IMR-90 (cell line): ENCODE results near the gene ODAD3. TPM values are rescaled to one million over a fixed set of nuclear protein-coding genes. Genes with fewer than 3 reads are reported as not detected.

Source experiments
- ATAC-seq: fragments of 200-7000 bp; cut with Tn5 transposase; 2 replicates; pipeline ENCODE4 v1.9.1; 2020; ENCODE audit warnings: low read depth, mild to moderate bottlenecking, moderate library complexity
- BruUV-seq: library from RNA; stranded (reverse); fragments of 400-500 nt; replicated peaks from 2 replicates; lab custom pipeline; 2021; lab: Mats Ljungman, UMichigan
- CTCF ChIA-PET: fragments of 300-600 bp; formaldehyde crosslinking; extraction: SDS; loops from one replicate; lab custom pipeline; 2021; ENCODE audit warnings: antibody characterized with exemption; lab: Yijun Ruan, JAX
- POLR2A ChIA-PET: fragments of 300-600 bp; sonication (Branson Sonifier 250); formaldehyde crosslinking; loops from one replicate; lab custom pipeline; 2022; ENCODE audit warnings: antibody characterized with exemption; ENCODE audit not compliant: unreplicated experiment; lab: Charles Lee
- DNase-seq: peaks from one replicate; pipeline ENCODE4 v3.0.0; 2013
- H2AFZ ChIP-seq: replicated peaks from 2 replicates; pipeline ENCODE3; 2013; ENCODE audit warnings: low read length, mild to moderate bottlenecking; ENCODE audit not compliant: poor library complexity
- H2AK5ac ChIP-seq: 2 replicates; pipeline ENCODE4 v1.6.1; 2013; ENCODE audit warnings: low read depth, low read length, inconsistent platforms
- H2AK9ac ChIP-seq: replicated peaks from 2 replicates; pipeline ENCODE3; 2013; ENCODE audit warnings: mild to moderate bottlenecking, low read depth, low read length, moderate library complexity; ENCODE audit not compliant: poor library complexity
- H2BK120ac ChIP-seq: 2 replicates; pipeline ENCODE4 v1.6.1; 2013; ENCODE audit warnings: low read depth, low read length, inconsistent platforms
- H2BK15ac ChIP-seq: 3 replicates; pipeline ENCODE4 v1.6.1; 2013; ENCODE audit warnings: low read depth, low read length, inconsistent platforms
- H2BK20ac ChIP-seq: 2 replicates; pipeline ENCODE4 v1.6.1; 2013; ENCODE audit warnings: low read depth, mild to moderate bottlenecking, inconsistent platforms, low read length, moderate library complexity
- H2BK5ac ChIP-seq: 2 replicates; pipeline ENCODE4 v1.6.1; 2013; ENCODE audit warnings: mild to moderate bottlenecking, low read depth, low read length, inconsistent platforms; ENCODE audit not compliant: poor library complexity, severe bottlenecking
- H3K14ac ChIP-seq: replicated peaks from 2 replicates; pipeline ENCODE4 v1.6.1; 2013; ENCODE audit warnings: low read depth, low read length, inconsistent platforms
- H3K18ac ChIP-seq: 2 replicates; pipeline ENCODE4 v1.6.1; 2013; ENCODE audit warnings: low read depth, low read length, control low read depth
- H3K23ac ChIP-seq: 2 replicates; pipeline ENCODE4 v1.6.1; 2013; ENCODE audit warnings: low read depth, low read length, inconsistent platforms
- H3K27ac ChIP-seq: 2 replicates; pipeline ENCODE4 v1.5.1; 2013; ENCODE audit warnings: mild to moderate bottlenecking, control low read depth, low read length; ENCODE audit not compliant: insufficient read depth
- H3K27me3 ChIP-seq: 2 replicates; pipeline ENCODE4 v1.6.1; 2013; ENCODE audit warnings: low read length; ENCODE audit not compliant: control insufficient read depth, insufficient read depth
- H3K36me3 ChIP-seq: 2 replicates; pipeline ENCODE4 v1.6.1; 2013; ENCODE audit warnings: low read length, mixed read lengths; ENCODE audit not compliant: control insufficient read depth, insufficient read depth
- H3K4ac ChIP-seq: 2 replicates; pipeline ENCODE4 v1.6.1; 2013; ENCODE audit warnings: low read depth, low read length, inconsistent platforms
- H3K4me1 ChIP-seq: 2 replicates; pipeline ENCODE4 v1.6.1; 2013; ENCODE audit warnings: low read length, mixed read lengths; ENCODE audit not compliant: control insufficient read depth, insufficient read depth
- H3K4me2 ChIP-seq: 2 replicates; pipeline ENCODE4 v1.6.1; 2013; ENCODE audit warnings: low read depth, mild to moderate bottlenecking, control low read depth, low read length, moderate library complexity
- H3K4me3 ChIP-seq: 2 replicates; pipeline ENCODE4 v1.5.1; 2013; ENCODE audit warnings: low read depth, mild to moderate bottlenecking, control low read depth, low read length, moderate library complexity; ENCODE audit not compliant: insufficient read depth
- H3K56ac ChIP-seq: 2 replicates; pipeline ENCODE4 v1.6.1; 2013; ENCODE audit warnings: low read length, inconsistent platforms; ENCODE audit not compliant: insufficient read depth; ENCODE audit errors: extremely low read depth
- H3K79me1 ChIP-seq, 2 experiments: 2 replicates each; pipeline ENCODE4 v1.6.1; 2013; ENCODE audit warnings: low read length in 2 of 2, inconsistent platforms in 1 of 2, low read depth in 1 of 2
- H3K9ac ChIP-seq: 2 replicates; pipeline ENCODE4 v1.6.1; 2013; ENCODE audit warnings: low read depth, low read length, control low read depth
- H3K9me1 ChIP-seq: 2 replicates; pipeline ENCODE4 v1.6.1; 2013; ENCODE audit warnings: low read length, inconsistent platforms; ENCODE audit not compliant: insufficient read depth
- H3K9me3 ChIP-seq: 2 replicates; pipeline ENCODE4 v1.6.1; 2013; ENCODE audit warnings: low read length; ENCODE audit not compliant: control insufficient read depth, insufficient read depth
- H4K20me1 ChIP-seq: 2 replicates; pipeline ENCODE4 v1.6.1; 2013; ENCODE audit warnings: low read length, inconsistent platforms; ENCODE audit not compliant: insufficient read depth
- H4K5ac ChIP-seq: 2 replicates; pipeline ENCODE4 v1.6.1; 2013; ENCODE audit warnings: mild to moderate bottlenecking, low read depth, low read length, control low read depth
- H4K8ac ChIP-seq, 2 experiments: 2 replicates each; pipeline ENCODE4 v1.6.1; 2013; ENCODE audit warnings: low read depth in 2 of 2, low read length in 2 of 2, control low read depth in 1 of 2, inconsistent platforms in 1 of 2
- H4K91ac ChIP-seq: 2 replicates; pipeline ENCODE4 v1.6.1; 2013; ENCODE audit warnings: low read depth, low read length, inconsistent platforms; ENCODE audit not compliant: insufficient read depth
- CEBPB ChIP-seq: IDR thresholded peaks from 2 replicates; pipeline ENCODE4 v1.6.1; 2012; ENCODE audit warnings: low read depth, low read length, improper control_type of control experiment
- CHD1 ChIP-seq: IDR thresholded peaks from 2 replicates; pipeline ENCODE4 v1.6.1; 2012; ENCODE audit warnings: low read depth, low read length, improper control_type of control experiment
- ELK1 ChIP-seq: fragments of 150-350 bp; IDR thresholded peaks from 2 replicates; pipeline ENCODE4 v1.6.1; 2016; ENCODE audit warnings: low read depth, mild to moderate bottlenecking, low read length, moderate library complexity, borderline replicate concordance
- MAZ ChIP-seq: IDR thresholded peaks from 2 replicates; pipeline ENCODE4 v1.6.1; 2012; ENCODE audit warnings: low read depth, mild to moderate bottlenecking, low read length, improper control_type of control experiment, moderate library complexity, borderline replicate concordance
- NFE2L2 ChIP-seq: fragments of 150-350 bp; IDR thresholded peaks from 2 replicates; pipeline ENCODE4 v1.6.1; 2016; ENCODE audit warnings: low read depth, mild to moderate bottlenecking, low read length
- POLR2A ChIP-seq: IDR thresholded peaks from 2 replicates; pipeline ENCODE4 v1.6.1; 2012; ENCODE audit warnings: mild to moderate bottlenecking, low read depth, low read length
- RAD21 ChIP-seq: IDR thresholded peaks from 2 replicates; pipeline ENCODE4 v1.6.1; 2012; ENCODE audit warnings: low read length, improper control_type of control experiment
- RFX5 ChIP-seq: IDR thresholded peaks from 2 replicates; pipeline ENCODE4 v1.8.0; 2012; ENCODE audit warnings: low read depth, mild to moderate bottlenecking, low read length, moderate library complexity
- SMC3 ChIP-seq: fragments of 150-350 bp; IDR thresholded peaks from 2 replicates; pipeline ENCODE4 v1.6.1; 2016; ENCODE audit warnings: low read depth, mild to moderate bottlenecking, antibody characterized with exemption, low read length, moderate library complexity
- WGBS, 2 experiments: methylation state at CpG; one replicate each; pipeline versions ENCODE4 v1.1.5 to v1.1.7; 2013; ENCODE audit warnings: missing lambda C conversion rate in 2 of 2; ENCODE audit not compliant: insufficient read length in 1 of 2; ENCODE audit errors: extremely low coverage in 2 of 2; 5-methylcytosine and 5-hydroxymethylcytosine counted together
- dilution Hi-C: fragments of 300-500 bp; cut with HindIII; formaldehyde crosslinking; loops from one replicate; pipeline ENCODE4 v1.14.3; 2018; ENCODE audit warnings: low sequenced_read_pairs; ENCODE audit not compliant: unreplicated experiment
- in situ Hi-C: fragments of 300-500 bp; cut with MboI; formaldehyde crosslinking; loops from 3 replicates; pipeline ENCODE4 v1.14.3; 2019; ENCODE audit warnings: low sequenced_read_pairs, inconsistent platforms, mixed read lengths
- intact Hi-C: fragments of 100-400 bp; cut with micrococcal nuclease; formaldehyde crosslinking; loops from 2 replicates; pipeline ENCODE4 v1.10.0; 2022
- polyA plus RNA-seq, 3 experiments: library from polyadenylated mRNA; depleted of rRNA; stranded (reverse); fragments of >200 nt; gene quantifications; 2 replicates each; pipeline ENCODE4 v1.2.3, GENCODE V29; 2012; ENCODE audit warnings: low replicate concordance in 1 of 3
- total RNA-seq: library from RNA; depleted of rRNA; stranded (reverse); fragments of >200 nt; gene quantifications from 2 replicates; pipeline ENCODE4 v1.2.3, GENCODE V29; 2012

ODAD3 gene
- total and polyA plus RNA-seq, 2 of the 4 experiments (the other 2 are of a cell fraction), result under 0.01 to 0.44 TPM

GRCh38 chr19:11437955-11438354 is 3.0 kb upstream of the ODAD3 start:
- no peak overlapping the region for H2BK5ac ChIP-seq
- no peak overlapping the region for H4K5ac ChIP-seq
- H3K14ac ChIP-seq, result no peak overlapping the region
- CTCF ChIA-PET, result no interaction called here
- H3K56ac ChIP-seq, result no peak overlapping the region
- no peaks in the 10 kb centered on the region for H3K9me3 ChIP-seq
- H3K4me1 ChIP-seq, result peaks cover 9% of the 10 kb centered on the region
- no peak overlapping the region for H3K4ac ChIP-seq
- H3K79me1 ChIP-seq, result peaks cover 16 to 44% of the 10 kb centered on the region in 2 experiments
- H4K8ac ChIP-seq, result no peak overlapping the region
- H4K91ac ChIP-seq, result no peak overlapping the region
- H2AK5ac ChIP-seq, result no peak overlapping the region
- H3K4me3 ChIP-seq, result no peak overlapping the region
- no TSS peak for BruUV-seq
- peak overlapping the region; percentile 28 for H2AK9ac ChIP-seq
- H2BK20ac ChIP-seq, result no peak overlapping the region
- TF ChIP-seq CEBPB (no peak), MAZ (no peak), RAD21 (no peak), CHD1 (no peak), NFE2L2 (no peak), POLR2A (no peak), ELK1 (no peak), SMC3 (no peak), RFX5 (no peak)
- no peak overlapping the region for H3K9ac ChIP-seq
- in situ Hi-C loops (no loop called here), dilution Hi-C loops (no loop called here), intact Hi-C loops (no loop called here)
- no peak overlapping the region for H3K18ac ChIP-seq
- H3K27me3 ChIP-seq, result no peaks in the 10 kb centered on the region
- H3K4me2 ChIP-seq, result no peak overlapping the region
- DNase-seq, result no peak
- no peak overlapping the region for H3K27ac ChIP-seq
- peaks cover 12% of the 10 kb centered on the region for H3K9me1 ChIP-seq
- H2BK120ac ChIP-seq, result no peak overlapping the region
- peaks cover 38% of the 10 kb centered on the region for H3K36me3 ChIP-seq
- no peak overlapping the region for H3K23ac ChIP-seq
- POLR2A ChIA-PET, result no interaction called here
- no peak overlapping the region for H2AFZ ChIP-seq
- WGBS, 2 experiments, result no CpG with 5 or more reads among the region's 9 CpGs
- H2BK15ac ChIP-seq, result no peak overlapping the region
- H4K20me1 ChIP-seq, result peaks cover 7% of the 10 kb centered on the region
- no peak for ATAC-seq
